ENCODE measurements around the gene GRB2.
A peak's percentile ranks its signal among the peaks of the same experiment; 100 is the strongest.

Gene GRB2

GRCh38 chr17:75273977-75274708 is 131.3 kb downstream of the GRB2 start:
- Histone ChIP-seq H4K8ac (ENCODE audit: low read depth, low read length) (no peak overlapping the region), H3K4me3 (ENCODE audit: low read length in 2 of 2) (no peak overlapping the region), H2BK15ac (ENCODE audit: low read length) (no peak overlapping the region), H2BK12ac (ENCODE audit: low read length) (no peak overlapping the region), H3K9ac (ENCODE audit: low read depth, low read length, poor library complexity) (peak overlapping the region; percentile 44), H3K79me1 (ENCODE audit: low read depth, low read length) (peaks cover 2% of the 10 kb centered on the region), H3K27me3 (ENCODE audit: control insufficient read depth in 3 of 3, insufficient read depth in 3 of 3, low read depth in 1 of 3, low read length in 3 of 3) (no peaks in the 10 kb centered on the region), H3K36me3 (replicated peaks in 1 of 2; ENCODE audit: control insufficient read depth in 2 of 2, insufficient read depth in 2 of 2, low read length in 2 of 2) (peaks cover 14 to 23% of the 10 kb centered on the region in 2 donors), H2AFZ (ENCODE audit: low read length) (no peak overlapping the region), H3K4me1 (ENCODE audit: control insufficient read depth in 2 of 2, insufficient read depth in 1 of 2, low read depth in 1 of 2, low read length in 2 of 2) (peaks cover 3 to 4% of the 10 kb centered on the region in 2 donors), H3K9me3 (replicated peaks in 1 of 2; ENCODE audit: control insufficient read depth in 2 of 2, insufficient read depth in 1 of 2, low read depth in 1 of 2, low read length in 2 of 2) (no peaks in the 10 kb centered on the region), H3K27ac (replicated peaks; ENCODE audit: low read length) (no peak overlapping the region), H3K4ac (ENCODE audit: low read length) (no peak overlapping the region), H2BK120ac (ENCODE audit: low read depth, low read length) (no peak overlapping the region), H2AK5ac (ENCODE audit: low read depth, low read length) (no peak overlapping the region), H3K4me2 (ENCODE audit: insufficient read depth, low read length, poor library complexity, severe bottlenecking) (no peak overlapping the region), H3K23ac (ENCODE audit: low read depth, low read length, poor library complexity) (no peak overlapping the region), H3K18ac (ENCODE audit: low read length) (no peak overlapping the region), H4K91ac (ENCODE audit: low read depth, low read length, poor library complexity) (no peak overlapping the region), H3K14ac (ENCODE audit: low read length) (no peak overlapping the region), H2BK5ac (ENCODE audit: low read length) (peak overlapping the region; percentile 53)
- no peak for DNase-seq (ENCODE audit: low spot score)
- WGBS, 2 donors (ENCODE audit: extremely low coverage in 2 of 2, insufficient read length in 2 of 2, insufficient replicate concordance in 1 of 2): no CpG with 5 or more reads among the region's 7 CpGs

GRCh38 chr17:75272848-75273184 is 132.7 kb downstream of the GRB2 start:
- Histone ChIP-seq H4K91ac (ENCODE audit: low read depth, low read length, poor library complexity) (no peak overlapping the region), H2BK120ac (ENCODE audit: low read depth, low read length) (no peak overlapping the region), H2AFZ (ENCODE audit: low read length) (no peak overlapping the region), H2BK12ac (ENCODE audit: low read length) (no peak overlapping the region), H3K4me3 (ENCODE audit: low read length in 2 of 2) (peak overlapping the region in 1 of 2 donors; percentile 95), H3K4me2 (ENCODE audit: insufficient read depth, low read length, poor library complexity, severe bottlenecking) (no peak overlapping the region), H3K36me3 (replicated peaks in 1 of 2; ENCODE audit: control insufficient read depth in 2 of 2, insufficient read depth in 2 of 2, low read length in 2 of 2) (peaks cover 12 to 23% of the 10 kb centered on the region in 2 donors), H3K27ac (replicated peaks; ENCODE audit: low read length) (no peak overlapping the region), H2AK5ac (ENCODE audit: low read depth, low read length) (no peak overlapping the region), H4K8ac (ENCODE audit: low read depth, low read length) (no peak overlapping the region), H3K4me1 (ENCODE audit: control insufficient read depth in 2 of 2, insufficient read depth in 1 of 2, low read depth in 1 of 2, low read length in 2 of 2) (peaks cover 3 to 4% of the 10 kb centered on the region in 2 donors), H3K79me1 (ENCODE audit: low read depth, low read length) (peaks cover 4% of the 10 kb centered on the region), H3K27me3 (ENCODE audit: control insufficient read depth in 3 of 3, insufficient read depth in 3 of 3, low read depth in 1 of 3, low read length in 3 of 3) (no peaks in the 10 kb centered on the region), H3K14ac (ENCODE audit: low read length) (no peak overlapping the region), H3K9me3 (replicated peaks in 1 of 2; ENCODE audit: control insufficient read depth in 2 of 2, insufficient read depth in 1 of 2, low read depth in 1 of 2, low read length in 2 of 2) (no peaks in the 10 kb centered on the region), H3K9ac (ENCODE audit: low read depth, low read length, poor library complexity) (peak overlapping the region; percentile 45), H2BK5ac (ENCODE audit: low read length) (no peak overlapping the region), H3K18ac (ENCODE audit: low read length) (no peak overlapping the region), H2BK15ac (ENCODE audit: low read length) (no peak overlapping the region), H3K23ac (ENCODE audit: low read depth, low read length, poor library complexity) (no peak overlapping the region), H3K4ac (ENCODE audit: low read length) (no peak overlapping the region)
- DNase-seq (ENCODE audit: low spot score): no peak
- WGBS, 2 donors (ENCODE audit: extremely low coverage in 2 of 2, insufficient read length in 2 of 2, insufficient replicate concordance in 1 of 2): no CpG with 5 or more reads among the region's 3 CpGs

GRCh38 chr17:75271955-75272847 is 133.3 kb downstream of the GRB2 start:
- Histone ChIP-seq H2AFZ (ENCODE audit: low read length) (peak overlapping the region; percentile 99), H3K27me3 (ENCODE audit: control insufficient read depth in 3 of 3, insufficient read depth in 3 of 3, low read depth in 1 of 3, low read length in 3 of 3) (no peaks in the 10 kb centered on the region), H3K4me2 (ENCODE audit: insufficient read depth, low read length, poor library complexity, severe bottlenecking) (peak overlapping the region; percentile 95), H3K9me3 (replicated peaks in 1 of 2; ENCODE audit: control insufficient read depth in 2 of 2, insufficient read depth in 1 of 2, low read depth in 1 of 2, low read length in 2 of 2) (no peaks in the 10 kb centered on the region), H3K14ac (ENCODE audit: low read length) (no peak overlapping the region), H3K79me1 (ENCODE audit: low read depth, low read length) (peaks cover 4% of the 10 kb centered on the region), H2BK12ac (ENCODE audit: low read length) (no peak overlapping the region), H2BK5ac (ENCODE audit: low read length) (no peak overlapping the region), H3K18ac (ENCODE audit: low read length) (peak overlapping the region; percentile 8), H3K4ac (ENCODE audit: low read length) (no peak overlapping the region), H4K8ac (ENCODE audit: low read depth, low read length) (no peak overlapping the region), H2AK5ac (ENCODE audit: low read depth, low read length) (peak overlapping the region; percentile 90), H3K4me3 (ENCODE audit: low read length in 2 of 2) (peak overlapping the region; percentile 95), H3K23ac (ENCODE audit: low read depth, low read length, poor library complexity) (peak overlapping the region; percentile 60), H2BK15ac (ENCODE audit: low read length) (no peak overlapping the region), H3K36me3 (replicated peaks in 1 of 2; ENCODE audit: control insufficient read depth in 2 of 2, insufficient read depth in 2 of 2, low read length in 2 of 2) (peaks cover 12 to 28% of the 10 kb centered on the region in 2 donors), H3K27ac (replicated peaks; ENCODE audit: low read length) (no peak overlapping the region), H3K4me1 (ENCODE audit: control insufficient read depth in 2 of 2, insufficient read depth in 1 of 2, low read depth in 1 of 2, low read length in 2 of 2) (peaks cover 3 to 4% of the 10 kb centered on the region in 2 donors), H2BK120ac (ENCODE audit: low read depth, low read length) (no peak overlapping the region), H3K9ac (ENCODE audit: low read depth, low read length, poor library complexity) (peak overlapping the region; percentile 82), H4K91ac (ENCODE audit: low read depth, low read length, poor library complexity) (no peak overlapping the region)
- DNase-seq (ENCODE audit: low spot score): no peak
- no CpG with 5 or more reads among the region's 24 CpGs for WGBS, 2 donors (ENCODE audit: extremely low coverage in 2 of 2, insufficient read length in 2 of 2, insufficient replicate concordance in 1 of 2)

All from neuronal stem cell (in vitro differentiated cells).